OCI-M2 (cell line): ENCODE data around the gene FLT3.
"Not testable (repeated sequence)": the region's sequence is repeated elsewhere in the genome, so short reads cannot be mapped to it uniquely, and the experiment has no call there.

Source experiments
- DNase-seq: peaks from one replicate; lab custom pipeline; 2025; ENCODE audit not compliant: unreplicated experiment; lab: John Stamatoyannopoulos, UW

The FLT3 gene

DNA sequence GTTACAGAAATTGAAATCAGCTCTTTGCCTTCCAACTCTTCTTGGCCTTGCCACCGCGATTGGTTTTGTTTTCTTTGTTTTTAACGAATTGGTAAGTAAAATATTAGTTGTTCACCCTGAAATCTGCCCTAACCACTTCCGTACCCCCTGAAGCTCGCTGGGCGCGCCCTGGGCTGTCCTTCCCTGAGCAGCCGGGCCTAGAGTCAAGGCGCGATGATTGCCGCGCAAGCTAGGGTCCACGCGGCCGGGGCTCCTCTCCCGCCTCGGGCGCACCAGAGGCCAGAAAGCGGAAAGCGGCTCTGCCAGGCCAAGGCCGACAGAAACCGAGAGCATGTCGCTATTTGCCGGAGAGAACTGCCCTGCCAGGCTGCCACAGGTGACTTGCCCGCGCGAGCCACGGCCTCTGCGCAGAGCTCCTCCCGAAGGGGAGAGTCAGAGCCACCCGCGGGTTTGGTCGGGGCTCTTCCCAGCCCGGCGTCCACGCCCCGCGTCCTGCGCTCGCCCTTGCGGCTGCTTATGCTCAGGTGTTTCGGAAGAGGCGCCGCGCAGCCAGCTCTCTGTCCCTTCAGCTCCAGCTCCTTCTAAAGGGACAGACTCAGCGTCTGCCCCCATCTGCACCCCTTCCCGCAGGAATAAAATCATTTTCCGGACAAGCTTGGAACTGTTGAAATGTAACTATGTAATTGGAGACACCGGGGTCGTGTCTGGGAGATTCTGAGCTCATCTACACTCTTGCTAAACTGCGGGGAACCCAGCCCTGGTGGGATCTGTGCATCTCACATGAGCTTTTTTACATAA lies 124.6 kb downstream of the FLT3 start:
- no peak for DNase-seq

DNA sequence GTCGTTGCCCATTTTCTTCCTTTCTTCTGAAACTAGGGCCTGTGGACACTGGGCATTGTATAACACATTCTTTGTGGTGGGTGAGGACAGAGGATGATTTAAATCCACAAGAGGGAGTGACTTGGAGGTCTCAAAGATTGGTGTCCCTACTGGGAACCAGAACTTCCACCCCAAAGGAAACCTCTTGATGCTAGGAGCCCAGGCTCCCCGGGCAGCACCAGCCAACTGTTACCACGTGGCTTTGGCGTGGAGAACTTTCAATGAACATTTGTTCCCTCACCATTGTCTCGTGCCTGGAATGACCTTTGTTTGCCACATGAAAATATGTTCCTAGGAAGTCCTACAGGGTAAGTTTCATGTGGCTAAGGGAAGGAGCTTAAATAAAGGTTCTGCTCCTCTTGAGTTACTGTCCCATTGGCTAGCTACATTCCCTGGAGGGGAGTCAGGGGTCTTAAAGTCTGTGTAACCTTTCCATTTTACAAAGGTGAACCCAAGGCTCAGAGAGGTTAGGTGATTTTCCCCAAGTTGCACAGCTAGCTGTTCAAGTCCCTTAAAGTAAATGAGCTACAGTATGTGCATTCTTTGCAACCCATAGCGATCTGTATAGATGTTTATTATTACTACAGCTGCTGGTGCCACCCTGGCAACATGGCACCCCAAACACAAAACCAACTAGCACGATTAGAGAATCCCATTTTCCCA lies 126.3 kb downstream of the FLT3 start:
- DNase-seq: no peak

GRCh38 chr13:27973291-27973690 lies 127.1 kb downstream of the FLT3 start:
- no peak for DNase-seq

GRCh38 chr13:27972478-27972820 lies 127.9 kb downstream of the FLT3 start:
- no peak for DNase-seq

DNA sequence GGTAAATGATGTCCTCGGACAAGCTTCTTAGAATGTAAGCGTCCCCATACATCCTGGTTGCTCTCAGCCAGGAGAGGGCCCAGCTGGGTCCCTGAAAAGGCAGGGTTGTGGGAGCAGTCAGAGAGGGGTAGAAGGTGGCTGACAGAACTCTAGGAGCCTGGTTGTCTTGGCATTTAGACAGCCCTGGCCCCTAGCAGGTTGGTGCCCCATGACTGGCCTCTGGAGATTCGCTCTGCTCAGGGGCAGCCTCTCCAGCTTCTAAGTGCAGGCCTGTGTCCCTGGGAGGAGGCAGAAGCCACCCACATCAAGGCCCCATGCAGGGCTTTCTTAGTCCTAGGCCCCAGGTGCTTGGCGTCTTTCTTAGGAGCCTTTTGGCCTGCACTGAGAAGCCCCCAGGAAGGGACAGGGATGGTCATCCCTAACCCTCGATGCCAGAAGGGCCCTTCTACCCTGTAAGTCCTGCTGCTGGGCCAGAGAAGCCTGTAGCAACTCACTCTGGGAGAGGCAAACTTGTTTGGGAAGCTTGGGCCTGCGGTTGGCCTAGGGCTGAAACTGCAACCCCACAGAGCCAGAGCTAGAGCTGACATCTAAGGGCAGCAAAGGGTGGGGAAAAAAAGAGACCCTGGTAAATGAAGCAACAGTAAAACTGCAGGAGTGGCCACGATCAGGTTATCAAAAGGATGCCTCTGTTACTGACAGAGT lies 128.4 kb downstream of the FLT3 start:
- no peak for DNase-seq

- no peak for DNase-seq
Observed at GRCh38 chr13:27971236-27971645, 129.1 kb downstream of the FLT3 start.

DNA sequence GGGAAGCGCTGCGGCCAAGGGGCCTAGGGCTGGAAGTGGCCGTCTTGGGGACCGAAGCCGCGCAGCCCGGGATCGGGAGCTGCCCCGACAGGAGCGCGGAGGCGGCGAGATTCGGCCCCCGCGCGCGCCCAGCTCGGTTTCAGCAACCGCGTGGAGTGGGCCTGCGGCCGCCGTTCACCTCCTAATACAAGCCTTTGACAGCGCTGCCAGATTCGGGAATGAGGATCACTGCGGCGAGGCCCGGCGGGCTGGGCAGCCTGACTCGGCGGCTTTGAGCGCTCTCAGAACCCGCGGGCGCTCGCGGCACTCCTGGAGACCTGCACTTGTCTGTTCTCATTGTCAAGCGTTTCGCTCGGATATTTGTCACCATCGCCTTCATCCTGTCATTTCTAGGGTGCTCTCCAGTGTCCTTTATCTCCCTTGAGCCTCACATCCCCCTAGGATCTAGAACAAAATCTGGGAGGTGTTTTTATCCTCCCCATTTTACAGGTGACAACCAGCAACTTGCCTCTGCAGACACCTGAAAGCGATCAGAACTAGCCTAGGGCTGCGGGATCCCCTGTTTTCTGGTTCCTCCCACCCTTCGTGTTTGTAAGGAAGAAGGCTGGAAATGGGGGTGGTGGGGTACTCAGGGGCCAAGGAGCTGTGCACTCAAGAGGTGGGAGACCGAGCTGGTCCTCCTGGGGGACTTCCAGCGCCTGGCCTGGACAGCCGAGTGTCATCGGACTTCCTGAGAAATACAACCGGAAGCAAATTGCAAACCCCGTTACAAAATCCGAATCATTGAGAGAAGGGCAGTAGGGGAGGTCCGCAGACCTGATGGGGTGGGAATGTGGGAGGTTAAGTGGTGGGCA lies 129.8 kb downstream of the FLT3 start:
- DNase-seq: no peak

- no peak for DNase-seq
Observed at GRCh38 chr13:27969866-27970229, 130.5 kb downstream of the FLT3 start.

DNA sequence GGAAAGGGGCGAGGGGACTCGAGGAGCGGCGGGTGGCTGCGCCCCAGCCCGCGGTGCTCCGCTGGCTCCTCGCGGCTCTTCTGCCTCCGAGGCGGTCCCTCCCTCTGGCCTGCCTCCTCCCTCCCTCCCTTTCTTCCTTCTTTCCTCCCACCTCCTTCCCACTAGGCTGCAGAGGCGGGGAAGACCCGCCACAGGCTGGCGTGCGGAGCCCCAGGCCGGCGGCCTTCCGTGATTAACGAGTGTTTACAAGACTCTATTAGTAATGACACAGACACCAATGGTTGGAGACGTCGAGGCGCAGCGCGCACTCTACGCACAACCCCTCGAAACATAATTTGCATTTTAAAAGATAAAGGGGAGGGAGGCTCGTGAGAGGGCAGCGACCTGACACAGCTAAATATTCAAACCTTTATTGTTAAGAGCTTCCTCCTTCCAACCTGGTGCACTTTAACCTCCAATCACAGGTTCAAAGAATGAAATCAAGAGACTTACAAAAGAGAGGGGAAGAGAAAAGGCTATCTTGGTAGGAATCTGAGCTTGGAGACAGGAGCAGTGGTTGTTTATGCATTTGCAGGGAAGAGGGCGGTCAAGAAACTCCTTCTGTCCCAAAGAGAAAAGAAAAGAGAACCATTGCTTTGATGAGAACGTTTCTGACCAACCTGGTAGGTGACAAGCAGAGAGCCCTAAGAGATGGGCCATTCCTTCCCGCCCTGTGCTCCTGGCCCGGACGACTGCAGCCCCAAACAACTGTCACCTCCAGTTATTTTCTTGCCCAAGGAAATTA lies 131.1 kb downstream of the FLT3 start, which contains the start of gene CDX2:
Gene CDX2 (minus strand): TSS at position 234 of the 784 bp plus-strand sequence. CDS start 309 bp downstream, outside the sequence.
- DNase-seq: no peak

- DNase-seq: no peak
Observed at GRCh38 chr13:27968316-27969081, 131.9 kb downstream of the FLT3 start.

- DNase-seq: no peak
Observed at GRCh38 chr13:27967736-27968315, 132.6 kb downstream of the FLT3 start.

DNA sequence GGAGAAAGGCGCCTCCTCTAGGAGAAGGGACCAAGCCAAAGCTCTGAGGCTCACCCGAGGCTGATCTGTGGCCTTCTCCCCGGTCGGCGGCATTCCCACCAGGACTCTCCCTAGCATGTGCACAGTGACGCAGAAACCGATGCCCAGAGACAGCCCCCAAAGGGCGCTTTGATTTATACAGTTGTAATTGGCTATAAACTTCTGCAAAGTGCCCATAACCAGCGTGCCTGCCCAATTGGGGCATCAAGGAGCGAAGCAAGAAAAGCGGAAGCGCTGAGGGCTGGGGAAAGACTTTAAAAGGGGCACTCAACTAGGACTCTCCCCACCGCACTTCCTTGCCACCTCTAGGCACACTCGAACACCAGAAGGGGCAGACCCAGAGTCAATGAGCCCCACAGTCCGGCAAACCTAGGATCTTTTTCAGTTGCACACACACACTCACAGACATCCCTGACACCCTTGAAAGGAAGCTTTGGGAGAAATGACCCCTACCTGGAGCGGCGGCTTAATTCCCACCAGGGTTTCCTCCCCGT lies 133.1 kb downstream of the FLT3 start:
- DNase-seq: no peak

- no peak for DNase-seq
Observed at GRCh38 chr13:27966641-27967202, 133.7 kb downstream of the FLT3 start.

DNA sequence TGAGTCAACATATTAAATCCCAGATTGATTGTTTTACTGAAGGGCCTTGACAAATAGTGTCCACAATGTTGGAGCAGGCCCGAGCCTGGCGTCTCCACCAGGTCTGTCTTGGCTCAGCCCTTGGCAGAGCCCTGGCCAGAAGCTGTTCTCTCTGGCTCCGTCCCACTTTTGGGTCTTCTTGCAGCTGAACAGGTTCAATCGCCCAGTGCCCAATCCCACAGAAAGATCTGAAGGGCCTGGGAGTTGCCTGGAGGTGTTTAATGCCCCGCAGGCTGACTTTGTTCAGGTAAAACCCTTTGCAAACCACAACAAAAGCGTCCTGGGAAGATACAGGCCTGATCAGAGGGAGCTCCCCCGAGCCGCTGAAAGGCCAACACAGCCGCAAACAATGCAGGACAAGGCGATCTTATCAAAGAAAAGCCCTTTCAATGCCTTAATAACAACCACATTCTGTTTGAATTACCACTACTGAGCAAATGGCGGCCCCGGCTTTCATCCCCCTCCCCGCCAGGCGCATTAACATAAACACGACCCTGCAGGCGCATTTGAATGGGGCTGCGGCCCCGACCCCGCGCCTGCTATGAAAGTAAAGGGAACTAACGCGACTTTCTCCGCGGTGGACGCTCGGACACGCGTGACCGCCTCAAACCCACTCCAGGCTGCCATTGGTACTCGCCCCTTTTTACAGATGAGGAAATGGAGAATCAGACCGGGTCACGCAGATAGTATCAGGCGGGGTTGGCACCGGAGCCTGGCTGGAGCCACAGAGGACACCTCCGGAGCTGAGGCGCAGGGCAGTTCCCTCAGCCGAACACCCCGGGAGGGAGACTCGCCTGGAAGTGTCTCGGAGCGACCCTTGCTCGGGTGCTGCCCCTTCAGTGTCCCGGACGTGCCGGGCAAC lies 134.4 kb downstream of the FLT3 start:
- no peak for DNase-seq

DNA sequence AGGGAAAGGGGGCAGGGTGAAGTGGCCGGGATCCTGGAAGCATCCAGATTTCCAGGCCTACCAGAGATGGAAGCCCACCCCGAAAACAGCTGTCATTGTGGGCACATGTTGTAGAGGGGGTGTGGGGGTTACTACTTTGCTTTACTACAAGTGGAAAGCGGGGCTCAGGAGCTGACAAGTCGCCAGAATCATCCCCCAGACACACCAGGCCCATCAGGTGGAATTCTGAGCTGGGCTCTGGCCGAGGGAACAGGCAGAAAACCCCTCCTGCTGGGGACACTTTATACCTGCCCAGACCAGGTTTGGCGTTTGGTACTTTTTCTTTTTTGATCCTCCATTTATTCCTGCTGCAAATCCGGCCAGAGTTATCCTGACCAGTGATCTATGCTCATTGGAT lies 135.0 kb downstream of the FLT3 start:
- DNase-seq: no peak

GRCh38 chr13:27964741-27965323 lies 135.5 kb downstream of the FLT3 start:
- no peak for DNase-seq

DNA sequence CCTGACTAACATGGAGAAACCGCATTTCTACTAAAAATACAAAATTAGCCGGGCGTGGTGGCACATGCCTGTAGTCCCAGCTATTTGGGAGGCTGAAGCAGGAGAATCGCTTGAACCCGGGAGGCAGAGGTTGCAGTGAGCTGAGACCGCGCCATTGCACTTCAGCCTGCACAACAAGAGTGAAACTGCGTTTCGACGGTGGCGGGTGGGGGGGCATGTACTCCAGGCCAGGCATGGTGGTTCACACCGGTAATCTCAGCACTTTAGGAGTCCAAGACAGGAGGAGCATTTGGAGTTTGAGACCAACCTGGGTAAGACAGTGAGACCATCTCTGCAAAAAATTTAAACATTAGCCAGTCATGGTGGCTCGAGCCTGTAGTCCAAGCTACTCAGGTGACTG lies 136.2 kb downstream of the FLT3 start:
- not testable (repeated sequence) for DNase-seq
